Neural cell (in vitro differentiated cells): Measurements from ENCODE around the gene PGC. TPM values are rescaled to one million over a fixed set of nuclear protein-coding genes. Genes with fewer than 3 reads are reported as not detected.

Experiments
- H2AFZ ChIP-seq: fragments of 200-600, 300-800 bp; sonication (generic), shearing (Covaris generic); 2 replicates; pipeline ENCODE4 v1.6.0; 2014; ENCODE audit warnings: low read depth, mild to moderate bottlenecking, antibody characterized with exemption, low read length, moderate library complexity
- H3F3A ChIP-seq: fragments of 200-600 bp; shearing (Covaris generic); 2 replicates; pipeline ENCODE4 v1.6.1; 2016; ENCODE audit warnings: mild to moderate bottlenecking, moderate library complexity, mixed read lengths, antibody characterized with exemption, low read length; ENCODE audit not compliant: insufficient read depth, poor library complexity, severe bottlenecking
- H3K27ac ChIP-seq: fragments of 200-600, 300-800 bp; sonication (generic), shearing (Covaris generic); 2 replicates; pipeline ENCODE4 v1.5.1; 2014; ENCODE audit warnings: mild to moderate bottlenecking, low read length, moderate library complexity
- H3K27me3 ChIP-seq: fragments of 300-800, 200-600 bp; sonication (generic), shearing (Covaris generic); 2 replicates; pipeline ENCODE4 v1.6.0; 2014; ENCODE audit warnings: mild to moderate bottlenecking, low read depth, low read length, moderate library complexity; ENCODE audit not compliant: insufficient read depth
- H3K36me3 ChIP-seq: fragments of 300-800, 200-600 bp; sonication (generic), shearing (Covaris generic); 2 replicates; pipeline ENCODE4 v1.5.1; 2014; ENCODE audit warnings: mild to moderate bottlenecking, antibody characterized with exemption, low read length, moderate library complexity; ENCODE audit not compliant: insufficient read depth
- H3K4me2 ChIP-seq: fragments of 300-800, 200-600 bp; sonication (generic), shearing (Covaris generic); 2 replicates; pipeline ENCODE4 v1.6.0; 2014; ENCODE audit warnings: mild to moderate bottlenecking, low read length
- H3K4me3 ChIP-seq: fragments of 300-800, 200-600 bp; sonication (generic), shearing (Covaris generic); 2 replicates; pipeline ENCODE4 v1.5.1; 2014; ENCODE audit warnings: mild to moderate bottlenecking, low read length, moderate library complexity
- H3K79me2 ChIP-seq: fragments of 200-600 bp; shearing (Covaris generic); replicated peaks from 2 replicates; pipeline ENCODE4 v1.6.0; 2014; ENCODE audit warnings: mild to moderate bottlenecking, low read length, moderate library complexity; ENCODE audit not compliant: insufficient read depth
- H3K9ac ChIP-seq: fragments of 300-800, 200-600 bp; sonication (generic), shearing (Covaris generic); 2 replicates; pipeline ENCODE4 v1.6.1; 2016; ENCODE audit warnings: mild to moderate bottlenecking, low read length, mixed read lengths
- H3K9me2 ChIP-seq: fragments of 200-600 bp; shearing (Covaris generic); 2 replicates; pipeline ENCODE4 v1.6.1; 2016; ENCODE audit warnings: mild to moderate bottlenecking, low read length, mixed read lengths; ENCODE audit not compliant: insufficient read depth
- H3K9me3 ChIP-seq: fragments of 200-600, 300-800 bp; sonication (generic), shearing (Covaris generic); 2 replicates; pipeline ENCODE4 v1.6.1; 2016; ENCODE audit warnings: mild to moderate bottlenecking, mixed run types, low read length, moderate library complexity, mixed read lengths
- H4K20me1 ChIP-seq: fragments of 200-600 bp; shearing (Covaris generic); 2 replicates; pipeline ENCODE4 v1.6.1; 2016; ENCODE audit warnings: mild to moderate bottlenecking, mixed run types; ENCODE audit not compliant: insufficient read depth
- CTCF ChIP-seq: fragments of 450-650 bp; IDR thresholded peaks from 2 replicates; pipeline ENCODE4 v1.5.1; 2014; ENCODE audit warnings: antibody characterized with exemption, mild to moderate bottlenecking, moderate library complexity; ENCODE audit not compliant: poor library complexity, severe bottlenecking
- EP300 ChIP-seq: fragments of 450-650 bp; conservative IDR thresholded peaks from 2 replicates; pipeline ENCODE4 v1.6.1; 2014; ENCODE audit warnings: antibody characterized with exemption, mild to moderate bottlenecking, moderate library complexity; ENCODE audit not compliant: poor library complexity, severe bottlenecking
- EZH2 ChIP-seq: fragments of 200-600, 300-800 bp; shearing (Covaris generic), sonication (generic); IDR thresholded peaks from 2 replicates; pipeline ENCODE4 v1.6.1; 2014; ENCODE audit warnings: antibody characterized with exemption, low read length, borderline replicate concordance, mild to moderate bottlenecking; ENCODE audit not compliant: insufficient read depth, poor library complexity, severe bottlenecking
- MXI1 ChIP-seq: fragments of 450-650 bp; conservative IDR thresholded peaks from 2 replicates; pipeline ENCODE4 v1.6.1; 2014; ENCODE audit warnings: antibody characterized with exemption, mild to moderate bottlenecking; ENCODE audit not compliant: poor library complexity, severe bottlenecking
- POLR2AphosphoS5 ChIP-seq: IDR thresholded peaks from 2 replicates; pipeline ENCODE4 v1.6.1; 2012
- RAD21 ChIP-seq: fragments of 450-650 bp; conservative IDR thresholded peaks from 2 replicates; pipeline ENCODE4 v1.6.1; 2014; ENCODE audit warnings: antibody characterized with exemption, mild to moderate bottlenecking, moderate library complexity
- REST ChIP-seq: IDR thresholded peaks from 2 replicates; pipeline ENCODE4 v1.6.1; 2012; ENCODE audit warnings: borderline replicate concordance
- SMC3 ChIP-seq: fragments of 450-650 bp; conservative IDR thresholded peaks from 2 replicates; pipeline ENCODE4 v1.6.1; 2014; ENCODE audit warnings: antibody characterized with exemption, mild to moderate bottlenecking, moderate library complexity; ENCODE audit not compliant: poor library complexity
- TAF1 ChIP-seq: IDR thresholded peaks from 2 replicates; pipeline ENCODE4 v1.6.1; 2012; ENCODE audit warnings: low read depth
- polyA plus RNA-seq: library from polyadenylated mRNA; depleted of rRNA; stranded (reverse); fragments of >200 nt; gene quantifications from 2 replicates; pipeline ENCODE4 v1.2.3, GENCODE V29; 2014
- small RNA-seq, 3 experiments: library from RNA; depleted of rRNA; stranded (forward); fragments of <200 nt; gene quantifications; one replicate each; pipeline ENCODE3, GENCODE V24; 2012

Gene PGC
- polyA plus RNA-seq, 1 donor from 2014 or later: not detected

GRCh38 chr6:41687501-41688175 is 59.6 kb downstream of the PGC start:
- no peak overlapping the region for H3K4me3 ChIP-seq
- no peaks in the 10 kb centered on the region for H3K27me3 ChIP-seq
- no peaks in the 10 kb centered on the region for H3K36me3 ChIP-seq
- TF ChIP-seq POLR2AphosphoS5 (no peak), RAD21 (no peak), REST (no peak), MXI1 (no peak), TAF1 (no peak), EZH2 (no peak), EP300 (no peak), SMC3 (no peak), CTCF (no peak)
- H4K20me1 ChIP-seq: no peaks in the 10 kb centered on the region
- no peaks in the 10 kb centered on the region for H3K79me2 ChIP-seq
- H3K9me3 ChIP-seq: no peaks in the 10 kb centered on the region
- no peak overlapping the region for H3K9ac ChIP-seq
- H3K9me2 ChIP-seq: no peaks in the 10 kb centered on the region
- H3K27ac ChIP-seq: no peak overlapping the region
- H3K4me2 ChIP-seq: no peak overlapping the region
- no peak overlapping the region for H2AFZ ChIP-seq
- H3F3A ChIP-seq: no peaks in the 10 kb centered on the region

Small RNAs within 50 kb of the gene (small RNA-seq; reads per million reads assigned to genes)
- gene AL365205.2: 0 reads per million in 3 experiments
- gene AL365205.3: 0 reads per million in 3 experiments

Other genes starting within 250 kb of the PGC start
- 7.1 and 9.7 TPM in 2 replicates for gene FOXP4, start 201.0 kb downstream of the PGC start, polyA plus RNA-seq
- 42.5 and 42.8 TPM in 2 replicates for gene MDFI, start 108.9 kb downstream of the PGC start, polyA plus RNA-seq
- 0.24 and 0.46 TPM in 2 replicates for gene TFEB, start 11.8 kb downstream of the PGC start, polyA plus RNA-seq
- gene FRS3, start 32.5 kb upstream of the PGC start, polyA plus RNA-seq: 14.7 and 15.7 TPM in 2 replicates
- 1.3 TPM in 1 of 2 replicates, not detected in the other for gene PRICKLE4, start 33.4 kb upstream of the PGC start, polyA plus RNA-seq
- 130 and 184 TPM in 2 replicates for gene TOMM6, start 40.3 kb upstream of the PGC start, polyA plus RNA-seq
- 23.5 and 24.2 TPM in 2 replicates for gene USP49, start 148.0 kb upstream of the PGC start, polyA plus RNA-seq
- 18.9 and 21.2 TPM in 2 replicates for gene MED20, start 173.7 kb upstream of the PGC start, polyA plus RNA-seq
- gene BYSL, start 174.1 kb upstream of the PGC start, polyA plus RNA-seq: 19.6 and 19.8 TPM in 2 replicates
- 15.7 and 17.9 TPM in 2 replicates for gene CCND3, start 194.4 kb upstream of the PGC start, polyA plus RNA-seq